Fibroblast of the aortic adventitia (primary cell): ENCODE data around the gene DSP. TPM values are rescaled to one million over a fixed set of nuclear protein-coding genes. Genes with fewer than 3 reads are reported as not detected.

Source experiments
- DNase-seq: peaks from one replicate; pipeline ENCODE4 v3.0.0-alpha.2; 2010; ENCODE audit warnings: low read depth
- H3K4me3 ChIP-seq: 2 replicates; pipeline ENCODE4 v1.5.1; 2011; ENCODE audit warnings: low read depth, mild to moderate bottlenecking, control low read depth, low read length, moderate library complexity
- CTCF ChIP-seq: IDR thresholded peaks from 2 replicates; pipeline ENCODE4 v1.5.1; 2011; ENCODE audit warnings: mild to moderate bottlenecking, low read length, control low read depth, inconsistent platforms; ENCODE audit not compliant: insufficient read depth
- total RNA-seq: library from RNA; depleted of rRNA; stranded (reverse); fragments of >200 nt; gene quantifications from 2 replicates; pipeline ENCODE4 v1.2.3, GENCODE V29; 2012; ENCODE audit warnings: low replicate concordance

Gene DSP
- total RNA-seq, 1 donor, result 4.2 TPM

- TF ChIP-seq CTCF, result no peak
- H3K4me3 ChIP-seq, result no peak overlapping the region
- no peak for DNase-seq
These were observed 25.2 kb downstream of the DSP start for GRCh38 chr6:7566617-7567173.

- DNase-seq, result peak; percentile 87
- TF ChIP-seq CTCF, result no peak
- H3K4me3 ChIP-seq, result no peak overlapping the region
These were observed 26.6 kb downstream of the DSP start for GRCh38 chr6:7568021-7568420.

GRCh38 chr6:7569082-7569481 lies 27.6 kb downstream of the DSP start:
- no peak for DNase-seq
- no peak overlapping the region for H3K4me3 ChIP-seq
- no peak for TF ChIP-seq CTCF

GRCh38 chr6:7572213-7572943 lies 30.9 kb downstream of the DSP start:
- TF ChIP-seq CTCF, result no peak
- no peak overlapping the region for H3K4me3 ChIP-seq
- no peak for DNase-seq

- no peak overlapping the region for H3K4me3 ChIP-seq
- DNase-seq, result no peak
- TF ChIP-seq CTCF, result no peak
These were observed 33.0 kb downstream of the DSP start for GRCh38 chr6:7574500-7574899.

GRCh38 chr6:7578516-7578915 lies 37.0 kb downstream of the DSP start:
- no peak for DNase-seq
- no peak for TF ChIP-seq CTCF
- no peak overlapping the region for H3K4me3 ChIP-seq
